K562 treated with DMSO at 1 percent for 24 hours (cell line): Measurements from ENCODE around the gene KRTAP4-8. TPM values are rescaled to one million over a fixed set of nuclear protein-coding genes. Genes with fewer than 3 reads are reported as not detected.

Experiments used
- total RNA-seq: library from RNA; unstranded; fragments of 300-600 nt; gene quantifications from 2 replicates; pipeline ENCODE4 v1.2.3, GENCODE V29; 2022; ENCODE audit warnings: low read depth; ENCODE audit not compliant: insufficient read depth

Gene KRTAP4-8
- not detected in 2 replicates for total RNA-seq

DNA sequence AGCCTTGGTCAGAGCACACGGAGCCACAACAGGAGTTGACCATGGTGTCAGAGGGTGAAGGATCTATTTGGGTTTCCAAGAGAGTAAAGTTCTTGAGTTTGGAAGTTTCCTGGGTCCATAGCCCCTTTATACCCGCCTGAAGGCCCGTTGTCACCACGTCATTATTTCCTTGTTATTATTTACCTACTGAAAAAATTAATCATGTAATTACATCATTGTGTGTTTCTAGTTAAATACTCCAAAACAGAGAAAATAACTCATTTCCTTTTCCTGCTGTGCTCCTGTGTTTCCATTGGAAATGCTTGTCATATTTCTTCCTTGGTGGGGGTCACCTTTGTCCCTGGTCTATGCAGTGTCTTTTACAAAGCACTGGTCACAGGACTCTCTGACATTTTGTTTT lies at the start of gene KRTAP4-8:
KRTAP4-8 (minus strand) TSS at position 101 of the 400 bp plus-strand sequence; CDS start at position 43, 58 bp downstream.

DNA sequence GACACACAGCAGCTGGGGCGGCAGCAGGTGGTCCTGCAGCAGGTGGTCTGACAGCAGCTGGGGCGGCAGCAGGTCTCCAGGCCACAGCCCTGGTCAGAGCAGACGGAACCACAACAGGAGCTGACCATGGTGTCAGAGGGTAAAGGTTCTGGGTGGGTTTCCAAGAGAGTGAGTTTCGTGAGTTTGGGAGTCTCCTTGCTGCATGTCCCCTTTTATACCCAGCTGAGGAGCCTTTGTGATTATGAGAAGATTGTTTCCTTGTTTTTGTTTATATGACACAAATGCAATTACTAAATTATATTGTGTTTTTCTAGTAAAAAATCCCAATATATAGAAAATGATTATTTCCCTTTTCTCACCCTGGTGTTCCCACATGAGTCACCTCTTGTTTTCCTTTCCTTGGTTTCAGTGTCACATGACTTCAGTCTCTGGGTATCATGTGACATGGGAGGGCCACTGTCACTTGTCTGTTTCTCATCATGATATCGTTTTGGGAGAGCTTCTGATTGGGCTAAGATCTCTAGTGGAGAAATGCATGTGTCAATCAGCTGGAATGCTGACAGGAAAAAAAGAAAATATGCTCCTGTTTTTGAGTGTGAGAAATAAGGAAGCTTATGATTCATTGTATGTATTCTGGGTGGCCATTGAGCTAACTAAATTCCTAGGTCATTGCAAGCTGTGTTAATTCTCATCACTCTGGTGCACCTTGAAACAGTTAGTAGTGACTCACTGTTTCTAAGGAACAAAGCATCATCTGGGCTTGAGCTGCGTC lies 42.6 kb upstream of the KRTAP4-8 start, which contains the start of gene KRTAP4-6:
KRTAP4-6 (minus strand) TSS at position 185 of the 772 bp plus-strand sequence; CDS start at position 128, 57 bp downstream.

GRCh38 chr17:41123991-41124371 lies 26.0 kb upstream of the KRTAP4-8 start, which contains the start of gene KRTAP4-12:
KRTAP4-12 (minus strand) TSS chr17:41124182; CDS start chr17:41124122, 60 bp downstream.

DNA sequence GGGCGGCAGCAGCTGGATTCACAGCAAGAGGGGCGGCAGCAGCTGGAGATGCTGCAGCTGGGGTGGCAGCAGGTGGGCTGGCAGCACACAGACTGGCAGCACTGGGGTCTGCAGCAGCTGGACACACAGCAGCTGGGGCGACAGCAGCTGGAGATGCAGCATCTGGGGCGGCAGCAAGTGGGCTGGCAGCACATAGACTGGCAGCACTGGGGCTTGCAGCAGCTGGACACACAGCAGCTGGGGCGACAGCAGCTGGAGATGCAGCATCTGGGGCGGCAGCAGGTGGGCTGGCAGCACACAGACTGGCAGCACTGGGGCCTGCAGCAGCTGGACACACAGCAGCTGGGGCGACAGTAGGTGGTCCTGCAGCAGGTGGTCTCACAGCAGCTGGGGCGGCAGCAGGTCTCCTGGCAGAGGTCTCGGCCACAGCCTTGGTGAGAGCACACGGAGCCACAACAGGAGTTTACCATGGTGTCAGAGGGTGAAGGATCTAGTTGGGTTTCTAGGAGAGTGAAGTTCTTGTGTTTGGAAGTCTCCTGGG lies 20.0 kb upstream of the KRTAP4-8 start, which contains the start of gene KRTAP4-11:
KRTAP4-11 (minus strand) TSS at position 528 of the 541 bp plus-strand sequence; CDS start at position 470, 58 bp downstream.

DNA sequence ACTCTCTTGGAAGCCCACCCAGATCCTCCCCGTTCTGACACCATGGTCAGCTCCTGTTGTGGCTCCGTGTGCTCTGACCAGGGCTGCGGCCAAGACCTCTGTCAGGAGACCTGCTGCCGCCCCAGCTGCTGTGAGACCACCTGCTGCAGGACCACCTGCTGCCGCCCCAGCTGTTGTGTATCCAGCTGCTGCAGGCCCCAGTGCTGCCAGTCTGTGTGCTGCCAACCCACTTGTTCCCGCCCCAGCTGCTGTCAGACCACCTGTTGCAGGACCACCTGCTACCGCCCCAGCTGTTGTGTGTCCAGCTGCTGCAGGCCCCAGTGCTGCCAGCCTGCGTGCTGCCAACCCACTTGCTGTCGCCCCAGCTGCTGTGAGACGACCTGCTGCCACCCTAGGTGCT lies 7.4 kb upstream of the KRTAP4-8 start, which contains the start of gene KRTAP4-9:
KRTAP4-9 (plus strand) TSS at position 43 of the 400 bp plus-strand sequence; CDS start at position 43, 0 bp downstream.

GRCh38 chr17:41101586-41102259 lies 3.8 kb upstream of the KRTAP4-8 start, which contains the start of gene KRTAP4-16:
KRTAP4-16 (minus strand) TSS chr17:41102209; CDS start chr17:41102209, 0 bp downstream.

DNA sequence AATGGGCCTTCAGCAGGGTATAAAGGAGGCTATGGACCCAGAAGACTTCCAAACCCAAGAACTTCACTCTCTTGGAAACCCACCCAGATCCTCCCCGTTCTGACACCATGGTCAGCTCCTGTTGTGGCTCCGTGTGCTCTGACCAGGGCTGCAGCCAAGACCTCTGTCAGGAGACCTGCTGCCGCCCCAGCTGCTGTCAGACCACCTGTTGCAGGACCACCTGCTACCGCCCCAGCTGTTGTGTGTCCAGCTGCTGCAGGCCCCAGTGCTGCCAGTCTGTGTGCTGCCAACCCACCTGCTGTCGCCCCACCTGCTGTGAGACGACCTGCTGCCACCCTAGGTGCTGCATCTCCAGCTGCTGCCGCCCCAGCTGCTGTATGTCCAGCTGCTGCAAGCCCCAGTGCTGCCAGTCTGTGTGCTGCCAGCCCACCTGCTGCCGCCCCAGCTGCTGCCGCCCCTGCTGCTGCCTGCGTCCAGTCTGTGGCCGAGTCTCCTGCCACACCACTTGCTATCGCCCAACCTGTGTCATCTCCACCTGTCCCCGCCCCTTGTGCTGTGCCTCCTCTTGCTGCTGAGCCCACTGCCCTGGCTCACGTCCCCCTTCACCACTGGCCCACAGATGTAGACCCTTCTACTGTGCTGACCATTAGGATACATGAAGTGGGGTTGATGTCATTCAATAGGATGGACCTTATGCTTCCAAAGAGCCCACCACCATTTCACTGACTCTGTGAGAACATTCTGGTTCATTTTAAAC lies 13.7 kb downstream of the KRTAP4-8 start, which contains the start of gene KRTAP4-7:
KRTAP4-7 (plus strand) TSS at position 51 of the 757 bp plus-strand sequence; CDS start at position 108, 57 bp downstream.

DNA sequence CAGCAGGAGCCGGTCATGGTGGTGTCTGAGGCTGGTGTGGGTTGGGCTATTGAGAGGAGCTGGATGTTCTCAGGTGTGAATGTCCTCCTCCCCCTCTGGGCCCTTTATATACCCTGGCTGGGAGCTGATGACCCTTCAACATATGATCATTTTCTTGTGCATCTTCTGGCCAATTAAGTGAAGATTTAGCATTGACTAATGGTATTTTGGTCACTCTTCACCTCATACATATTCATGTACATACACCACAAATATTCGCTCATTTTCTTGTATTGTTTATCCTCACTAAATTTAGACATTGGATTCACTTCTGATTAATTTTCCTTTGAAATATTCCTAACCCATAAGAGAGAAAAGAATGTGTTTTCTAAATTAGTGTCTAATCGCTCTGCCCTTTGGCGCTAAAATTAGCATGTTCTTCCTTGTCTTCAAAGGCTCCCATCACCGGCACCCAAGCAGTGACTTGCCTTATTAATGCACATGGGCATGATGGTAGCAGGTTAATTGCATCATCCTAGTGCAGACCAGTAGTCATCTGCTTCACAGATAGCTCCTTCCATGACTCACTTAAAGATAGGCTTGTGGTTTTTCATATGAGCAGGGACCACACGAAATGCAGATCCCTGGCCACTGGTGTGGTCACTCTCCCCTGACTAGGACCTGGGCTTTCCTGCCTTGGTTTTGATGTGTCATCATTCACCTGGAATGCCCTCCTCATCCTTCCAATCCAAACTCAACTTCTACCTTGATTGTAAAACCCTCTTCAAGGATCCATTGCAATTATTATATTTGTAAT lies 31.9 kb downstream of the KRTAP4-8 start, which contains the start of gene KRTAP2-4:
KRTAP2-4 (minus strand) TSS at position 51 of the 796 bp plus-strand sequence; CDS start at position 17, 34 bp downstream.

DNA sequence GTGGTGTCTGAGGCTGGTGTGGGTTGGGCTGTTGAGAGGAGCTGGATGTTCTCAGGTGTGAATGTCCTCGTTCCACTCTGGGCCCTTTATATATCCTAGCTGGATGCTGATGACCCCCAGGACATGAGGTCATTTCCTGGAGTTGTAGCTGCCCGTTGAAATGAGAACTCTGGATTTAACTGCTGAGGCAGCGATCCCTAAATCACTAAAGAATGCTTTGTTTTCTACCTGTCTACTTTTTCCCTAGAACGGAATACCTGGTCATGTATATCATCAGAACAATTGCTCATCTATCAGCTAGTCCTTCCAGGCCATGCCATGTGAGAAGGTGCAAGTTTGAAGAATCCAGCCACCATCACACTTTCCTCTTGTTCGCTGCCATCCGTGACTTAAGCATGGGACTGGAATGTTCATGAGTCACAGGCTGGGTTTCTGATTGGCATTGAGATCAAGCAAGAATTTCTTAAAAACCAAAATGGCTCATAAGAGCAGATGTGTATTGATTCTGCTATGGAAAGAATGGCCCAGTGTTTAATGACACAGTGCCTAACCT lies 37.8 kb downstream of the KRTAP4-8 start, which contains the start of gene KRTAP2-3:
KRTAP2-3 (minus strand) TSS at position 63 of the 553 bp plus-strand sequence. CDS start 64 bp downstream, outside the sequence.

GRCh38 chr17:41055130-41055529 lies 42.8 kb downstream of the KRTAP4-8 start, which contains the start of gene KRTAP2-2:
KRTAP2-2 (minus strand) TSS chr17:41055230; CDS start chr17:41055211, 19 bp downstream.

Other genes with a start within 250 kb of the KRTAP4-8 start
- 6.3 and 7.9 TPM in 2 replicates for gene KRT12, start 230.9 kb downstream of the KRTAP4-8 start, total RNA-seq
- gene KRT20, start 212.9 kb downstream of the KRTAP4-8 start, total RNA-seq, result not detected in 2 replicates
- not detected in 2 replicates for gene KRT23, start 160.5 kb downstream of the KRTAP4-8 start, total RNA-seq
- gene KRT39, start 131.2 kb downstream of the KRTAP4-8 start, total RNA-seq, result not detected in 2 replicates
- gene KRT40, start 113.8 kb downstream of the KRTAP4-8 start, total RNA-seq, result not detected in 2 replicates
- not detected in 2 replicates for gene KRTAP3-3, start 104.0 kb downstream of the KRTAP4-8 start, total RNA-seq
- not detected in 2 replicates for gene KRTAP3-2, start 98.2 kb downstream of the KRTAP4-8 start, total RNA-seq
- gene KRTAP3-1, start 89.0 kb downstream of the KRTAP4-8 start, total RNA-seq, result not detected in 2 replicates
- gene KRTAP1-5, start 70.9 kb downstream of the KRTAP4-8 start, total RNA-seq, result not detected in 2 replicates
- not detected in 2 replicates for gene KRTAP1-4, start 67.9 kb downstream of the KRTAP4-8 start, total RNA-seq
- gene KRTAP1-3, start 63.3 kb downstream of the KRTAP4-8 start, total RNA-seq, result not detected in 2 replicates
- not detected in 2 replicates for gene KRTAP1-1, start 56.7 kb downstream of the KRTAP4-8 start, total RNA-seq
- not detected in 2 replicates for gene KRTAP2-1, start 50.8 kb downstream of the KRTAP4-8 start, total RNA-seq
- not detected in 2 replicates for gene KRTAP2-2, start 42.9 kb downstream of the KRTAP4-8 start, total RNA-seq
- not detected in 2 replicates for gene KRTAP2-3, start 38.0 kb downstream of the KRTAP4-8 start, total RNA-seq
- gene KRTAP2-4, start 32.3 kb downstream of the KRTAP4-8 start, total RNA-seq, result not detected in 2 replicates
- gene KRTAP4-7, start 14.0 kb downstream of the KRTAP4-8 start, total RNA-seq, result not detected in 2 replicates
- not detected in 2 replicates for gene KRTAP4-16, start 4.1 kb upstream of the KRTAP4-8 start, total RNA-seq
- gene KRTAP4-9, start 7.2 kb upstream of the KRTAP4-8 start, total RNA-seq, result not detected in 2 replicates
- gene KRTAP4-11, start 20.2 kb upstream of the KRTAP4-8 start, total RNA-seq, result not detected in 2 replicates
- not detected in 2 replicates for gene KRTAP4-12, start 26.0 kb upstream of the KRTAP4-8 start, total RNA-seq
- not detected in 2 replicates for gene KRTAP4-6, start 42.4 kb upstream of the KRTAP4-8 start, total RNA-seq
- gene KRTAP4-5, start 51.7 kb upstream of the KRTAP4-8 start, total RNA-seq, result not detected in 2 replicates
- gene KRTAP4-4, start 62.6 kb upstream of the KRTAP4-8 start, total RNA-seq, result not detected in 2 replicates
- not detected in 2 replicates for gene KRTAP4-3, start 70.1 kb upstream of the KRTAP4-8 start, total RNA-seq
- gene KRTAP4-2, start 80.1 kb upstream of the KRTAP4-8 start, total RNA-seq, result not detected in 2 replicates
- gene KRTAP4-1, start 86.8 kb upstream of the KRTAP4-8 start, total RNA-seq, result not detected in 2 replicates
- not detected in 2 replicates for gene KRTAP9-1, start 91.7 kb upstream of the KRTAP4-8 start, total RNA-seq
- not detected in 2 replicates for gene KRTAP9-2, start 128.5 kb upstream of the KRTAP4-8 start, total RNA-seq
- gene KRTAP9-3, start 134.3 kb upstream of the KRTAP4-8 start, total RNA-seq, result not detected in 2 replicates
- gene KRTAP9-8, start 139.9 kb upstream of the KRTAP4-8 start, total RNA-seq, result not detected in 2 replicates
- gene KRTAP9-4, start 151.5 kb upstream of the KRTAP4-8 start, total RNA-seq, result not detected in 2 replicates
- gene KRTAP9-9, start 157.2 kb upstream of the KRTAP4-8 start, total RNA-seq, result not detected in 2 replicates
- gene KRTAP9-6, start 167.2 kb upstream of the KRTAP4-8 start, total RNA-seq, result not detected in 2 replicates
- not detected in 2 replicates for gene KRTAP9-7, start 177.6 kb upstream of the KRTAP4-8 start, total RNA-seq
- gene KRTAP29-1, start 204.7 kb upstream of the KRTAP4-8 start, total RNA-seq, result not detected in 2 replicates
- gene KRTAP16-1, start 211.2 kb upstream of the KRTAP4-8 start, total RNA-seq, result not detected in 2 replicates
- gene KRTAP17-1, start 217.6 kb upstream of the KRTAP4-8 start, total RNA-seq, result not detected in 2 replicates